GM21576 (cell line): Measurements from ENCODE around the gene ANKRD63.

Experiments used
- ATAC-seq: cut with Tn5 transposase; IDR thresholded peaks from one replicate; pipeline ENCODE4 v1.9.1; 2021; ENCODE audit warnings: mild to moderate bottlenecking, moderate library complexity; ENCODE audit not compliant: unreplicated experiment

Gene ANKRD63

DNA sequence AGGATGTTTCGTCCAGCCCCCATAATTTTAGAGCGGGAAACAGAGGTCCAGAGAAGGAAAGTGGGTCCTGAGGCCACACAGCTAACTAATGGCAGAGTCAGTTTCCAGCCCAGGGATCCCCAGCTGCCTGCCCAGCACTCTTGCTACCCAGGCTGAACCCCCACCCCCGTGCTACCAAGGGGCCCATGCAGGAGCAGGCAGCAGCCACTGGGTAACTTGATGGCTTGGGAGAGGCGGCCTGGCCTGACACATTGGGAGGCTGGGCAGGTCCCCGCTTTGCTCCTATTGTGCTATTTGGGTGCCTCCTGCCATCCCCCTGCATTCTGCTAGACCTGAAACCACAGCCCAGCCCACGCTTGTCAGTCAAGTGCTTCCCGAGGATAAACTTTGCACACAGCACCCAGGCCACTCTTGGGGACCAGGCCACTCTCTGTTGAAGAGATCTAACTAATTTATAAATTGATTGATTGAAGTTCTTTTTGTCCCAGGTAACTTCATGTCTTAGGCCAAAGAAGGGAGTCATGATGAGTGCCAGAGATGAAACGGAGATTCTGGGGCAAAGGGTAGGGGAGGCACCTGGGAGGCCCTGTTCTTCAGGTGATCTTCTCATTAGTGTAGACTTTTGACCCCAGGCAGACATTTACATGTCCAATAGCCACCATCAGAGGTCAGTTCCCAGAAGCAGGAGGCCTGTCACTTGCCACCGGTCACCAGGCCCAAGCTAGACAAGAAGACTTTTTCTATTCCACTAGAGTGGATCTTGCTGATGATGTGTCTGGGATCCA, 37.0 kb downstream of the ANKRD63 start:
- no peak for ATAC-seq

DNA sequence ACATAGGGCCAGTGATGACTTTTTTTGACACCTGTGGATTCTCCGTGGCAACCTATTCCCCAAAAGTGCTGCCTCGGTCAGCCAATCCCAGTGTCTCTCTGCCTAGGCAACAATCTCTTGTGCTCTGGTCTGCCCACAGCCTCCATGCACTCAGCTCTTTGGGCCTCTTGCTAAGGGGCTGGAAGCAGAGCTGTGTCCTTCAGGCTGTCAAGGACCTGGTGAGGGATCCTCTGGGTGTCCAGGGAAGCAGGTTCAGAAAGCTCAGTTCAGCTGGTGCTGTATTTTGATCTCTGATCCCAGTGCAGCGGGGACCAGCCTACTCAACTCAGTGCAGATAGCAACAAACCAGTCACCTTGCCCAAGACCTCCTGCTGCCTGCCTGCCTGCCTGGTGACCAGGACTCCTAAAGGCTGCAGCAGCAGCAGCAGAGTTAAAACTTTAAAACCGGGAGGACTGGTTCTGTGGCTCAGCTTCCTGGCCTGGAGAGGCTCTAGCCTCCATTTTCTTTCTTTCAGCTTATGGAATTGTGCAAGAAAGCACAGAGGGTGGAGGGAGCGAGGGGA, 37.8 kb downstream of the ANKRD63 start:
- ATAC-seq: no peak

DNA sequence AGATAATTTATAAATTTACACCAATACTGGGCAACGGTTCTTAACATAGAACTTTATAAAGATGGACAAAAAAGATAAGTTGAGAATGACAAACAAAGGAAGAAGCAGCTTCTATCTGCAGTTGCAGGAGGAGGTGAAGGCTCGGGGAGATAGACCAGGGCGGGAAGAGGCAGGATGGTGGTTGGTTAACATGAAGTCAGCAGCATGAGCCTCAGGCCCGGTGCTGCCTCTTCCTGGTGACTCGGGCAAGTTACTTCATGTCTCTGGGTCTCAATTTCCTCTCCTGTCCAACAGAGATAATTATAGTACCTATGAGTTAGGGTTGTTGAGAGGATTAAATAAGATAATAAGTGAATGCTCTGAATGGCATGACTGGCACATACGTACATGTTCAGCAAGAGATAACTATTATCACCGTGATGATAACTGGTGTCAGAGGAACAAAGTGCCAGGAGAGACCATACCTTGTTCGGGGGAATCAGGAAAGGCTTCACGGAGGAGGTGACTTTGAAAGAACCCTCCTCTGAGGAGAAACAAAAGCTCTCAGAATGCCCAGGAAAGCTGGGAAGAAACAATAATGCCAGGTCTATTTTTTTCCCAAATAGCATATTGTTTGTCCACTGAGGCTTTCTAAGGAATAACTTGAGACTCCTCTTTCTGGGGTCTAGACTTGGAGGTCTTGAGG, 39.6 kb downstream of the ANKRD63 start:
- no peak for ATAC-seq

DNA sequence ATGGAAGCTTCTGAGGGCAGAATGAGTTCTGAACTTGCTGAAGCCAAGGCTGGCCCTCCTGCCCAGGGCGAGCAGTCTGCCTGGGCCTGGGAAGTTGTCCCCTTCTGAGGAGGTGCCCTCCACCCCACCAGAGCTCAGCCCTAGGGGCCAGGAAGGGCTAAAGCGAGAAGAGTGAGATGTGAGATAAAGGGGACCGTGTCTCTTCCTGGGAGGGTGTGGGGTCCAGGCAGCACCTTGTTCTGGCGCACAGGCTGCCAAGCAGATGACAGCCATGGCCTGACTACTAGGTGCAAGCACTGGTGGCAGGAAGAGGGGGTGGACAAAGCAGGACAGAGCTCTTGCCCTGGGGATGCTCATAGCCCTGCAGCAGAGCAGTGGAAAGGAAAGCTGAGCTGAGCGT, 40.3 kb downstream of the ANKRD63 start:
- no peak for ATAC-seq

DNA sequence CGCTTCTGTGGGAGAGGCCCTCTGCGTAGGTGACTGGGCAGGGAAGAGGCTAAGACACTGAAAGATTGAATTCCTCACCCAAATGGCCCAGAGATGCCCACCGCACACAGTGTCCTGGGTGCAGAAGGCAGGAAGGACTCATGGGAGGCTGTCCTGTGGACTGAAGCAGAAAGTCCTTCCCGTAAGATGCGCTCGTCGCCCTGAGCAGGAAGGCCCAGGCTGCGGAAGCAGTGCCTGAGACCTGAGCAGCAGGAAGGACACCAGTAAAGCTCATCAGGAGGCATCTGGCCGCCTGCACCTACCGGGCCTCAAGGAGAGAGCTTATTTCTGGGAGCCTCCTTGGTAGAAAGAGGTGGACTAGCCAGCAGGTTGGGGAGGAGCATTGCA, 40.7 kb downstream of the ANKRD63 start:
- ATAC-seq: no peak

DNA sequence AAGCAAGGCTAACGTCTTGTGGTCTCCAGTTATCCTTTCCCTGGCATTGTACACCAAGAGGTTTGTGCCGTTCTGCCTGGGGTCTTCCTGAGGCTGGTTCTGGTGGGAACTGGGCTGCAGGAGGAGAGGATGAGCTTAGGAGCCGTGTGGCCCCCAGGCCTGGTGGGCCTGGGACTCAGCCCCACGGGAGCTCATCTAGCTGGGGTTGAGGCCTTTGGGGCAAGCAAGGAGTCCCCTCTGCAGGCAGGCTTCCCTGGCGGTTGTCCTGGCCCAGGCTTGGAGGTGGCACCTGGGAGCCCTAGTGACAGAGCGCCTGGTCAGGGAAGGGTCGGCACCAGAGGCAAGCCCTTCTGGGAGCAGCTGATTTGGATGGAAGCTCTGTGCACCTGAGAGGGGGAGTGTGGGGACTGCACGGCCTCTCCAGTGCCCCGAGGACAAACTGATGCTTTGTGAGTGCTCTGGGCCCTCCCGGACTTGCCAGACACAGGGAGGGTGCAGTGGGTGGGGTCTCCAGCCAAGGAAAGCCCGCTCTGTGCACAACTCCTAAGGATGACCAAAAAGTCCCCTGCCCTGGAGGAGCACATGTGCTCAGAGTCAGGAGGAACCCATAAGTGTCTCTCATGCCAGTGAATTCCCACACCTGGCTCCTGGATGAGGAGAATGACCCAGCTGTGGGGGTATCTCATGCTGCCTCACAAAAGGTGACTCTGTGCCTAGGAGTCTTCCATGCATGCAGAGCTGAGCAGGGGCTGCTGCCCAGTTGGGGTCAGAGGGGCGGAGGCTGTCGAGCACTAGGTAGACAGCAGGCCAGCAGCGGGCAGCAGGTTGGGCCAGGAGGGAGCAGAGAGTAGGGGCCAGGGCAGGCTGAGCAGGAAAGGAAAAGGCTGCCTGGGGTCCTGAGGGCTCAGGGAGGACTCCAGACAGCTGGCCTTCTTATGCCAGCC, 41.3 kb downstream of the ANKRD63 start:
- ATAC-seq: no peak

DNA sequence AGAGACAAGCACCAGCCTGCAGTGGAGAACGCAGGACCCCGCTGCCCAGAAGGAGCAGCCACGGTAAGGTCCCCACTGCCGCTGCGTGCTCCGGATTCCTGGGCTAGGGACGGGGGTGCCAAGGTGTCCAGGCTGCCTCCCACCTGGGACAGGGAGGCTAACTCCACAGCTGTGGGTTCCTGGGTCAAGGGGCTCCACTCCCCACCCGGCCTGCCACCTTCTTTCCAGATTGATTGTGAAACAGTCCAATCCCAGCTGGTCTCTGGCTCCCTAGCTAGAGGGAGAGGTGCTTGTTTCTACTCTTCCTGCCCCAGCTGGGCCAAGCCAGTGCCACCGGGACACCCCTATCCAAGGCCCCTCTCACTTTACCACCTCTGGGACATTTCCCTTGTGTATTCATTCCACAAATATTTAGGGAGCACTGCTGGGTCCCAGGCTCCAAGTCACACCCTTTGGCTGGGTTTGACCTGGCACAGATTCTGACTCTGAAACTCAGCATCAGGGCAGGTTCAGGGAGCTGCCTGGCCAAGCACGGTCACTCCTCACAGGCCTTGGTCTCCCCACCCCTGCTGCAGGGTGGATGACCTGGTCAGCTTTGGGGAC, 42.1 kb downstream of the ANKRD63 start:
- ATAC-seq: no peak

DNA sequence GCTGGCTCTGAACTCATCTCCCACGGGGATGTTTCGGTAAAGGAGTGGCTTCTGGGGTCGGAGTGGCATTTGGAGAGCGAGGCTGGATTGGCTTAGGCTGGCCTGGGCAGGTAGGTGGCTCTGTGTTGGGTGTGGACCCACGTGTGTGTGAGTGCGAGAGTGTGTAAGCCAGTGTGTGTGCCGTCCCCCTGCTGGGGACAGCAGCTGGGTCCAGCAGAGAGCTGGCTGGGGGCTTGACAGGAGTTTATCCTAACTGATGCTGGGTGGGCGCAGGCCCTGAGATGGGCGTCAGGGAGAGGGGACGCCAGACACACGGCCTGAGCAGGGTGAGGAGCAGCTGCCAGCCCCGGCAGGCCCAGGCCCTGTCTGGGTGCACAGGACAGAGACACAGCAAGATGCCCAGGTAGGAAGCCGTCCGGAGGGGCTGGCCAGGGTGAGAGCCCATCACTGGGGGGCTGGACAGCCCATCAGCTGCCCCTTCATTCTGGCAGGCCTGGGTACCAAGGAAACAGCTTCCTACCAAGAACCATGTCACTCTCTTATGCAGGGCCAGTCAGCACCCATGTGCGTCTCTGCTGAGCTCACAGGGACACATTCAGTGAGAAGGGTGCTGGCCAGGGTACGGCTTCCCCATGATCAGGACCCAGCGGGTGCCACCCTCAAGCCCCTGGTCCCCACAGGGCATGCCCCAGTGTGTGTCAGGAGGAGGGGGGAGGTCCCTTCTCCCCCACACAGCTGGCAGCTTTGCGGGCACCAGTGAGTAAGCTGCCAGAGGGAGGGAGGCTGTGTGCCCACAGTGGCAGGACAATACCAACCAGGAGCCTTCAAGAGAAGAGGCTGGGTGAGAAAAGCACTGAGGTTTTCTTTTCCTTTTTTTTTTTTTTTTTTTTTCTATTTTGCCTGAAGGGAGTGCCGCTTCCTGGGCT, 42.9 kb downstream of the ANKRD63 start:
- ATAC-seq: no peak

DNA sequence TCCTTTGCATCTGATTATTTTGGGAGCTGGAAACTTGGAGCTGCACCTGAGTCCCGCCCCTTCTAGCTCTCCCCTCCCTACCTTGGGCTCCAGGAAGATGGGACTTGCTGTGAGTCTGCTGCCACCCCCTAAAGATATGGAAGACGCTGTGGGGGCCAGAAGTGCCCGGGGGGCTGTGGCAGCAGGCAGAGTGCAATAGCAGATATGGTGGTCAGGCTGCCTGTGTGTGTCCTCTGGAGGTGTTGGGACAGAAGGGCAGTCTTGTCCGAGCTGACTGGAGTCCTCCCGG, 43.5 kb downstream of the ANKRD63 start:
- ATAC-seq: no peak

DNA sequence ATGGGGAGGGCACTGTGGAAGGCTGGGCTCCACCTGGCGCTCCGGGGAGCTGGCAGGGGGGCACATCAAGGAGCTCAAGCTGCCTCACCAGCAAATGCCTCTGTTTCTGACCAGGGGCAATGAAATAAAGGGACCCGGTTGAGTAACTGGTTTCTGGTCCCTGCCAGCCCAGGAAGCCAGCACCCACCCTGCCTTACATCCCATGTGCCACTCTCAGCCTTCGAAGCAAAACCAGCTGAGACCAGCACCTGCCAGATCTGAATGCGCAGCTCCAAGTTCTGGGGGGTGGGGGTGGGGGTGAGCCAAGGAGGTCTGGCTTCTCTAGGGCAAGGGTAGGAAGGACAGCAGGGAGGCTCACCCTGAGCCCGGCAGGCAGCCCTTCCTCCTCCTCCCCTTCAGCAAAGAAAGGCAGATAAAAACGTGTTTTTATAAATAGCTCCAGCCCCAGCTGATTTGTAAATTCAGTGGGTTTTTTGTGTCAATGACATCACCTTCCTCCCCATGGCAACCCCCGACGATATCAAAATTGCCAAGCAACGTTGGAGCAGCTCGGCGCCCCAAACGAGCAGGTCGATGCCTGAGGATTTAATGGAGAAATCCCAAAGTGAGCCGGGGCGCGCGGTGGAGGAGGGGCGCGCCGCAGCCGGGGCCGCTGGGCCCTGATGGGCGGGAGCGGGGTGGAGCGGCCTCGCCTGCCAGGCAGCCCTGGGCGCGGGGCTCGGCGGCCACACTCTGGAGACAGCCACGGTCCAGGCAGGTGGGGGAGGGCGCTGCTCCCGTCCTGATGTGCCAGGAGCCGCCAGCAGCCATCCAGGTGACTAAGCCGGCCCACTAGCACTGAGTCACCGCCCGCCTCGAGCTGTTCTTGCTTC, 44.1 kb downstream of the ANKRD63 start, which contains the start of gene PAK6:
PAK6 (plus strand) TSS at position 532 of the 872 bp plus-strand sequence. CDS start 25,723 bp downstream, outside the sequence.
- ATAC-seq: no peak

DNA sequence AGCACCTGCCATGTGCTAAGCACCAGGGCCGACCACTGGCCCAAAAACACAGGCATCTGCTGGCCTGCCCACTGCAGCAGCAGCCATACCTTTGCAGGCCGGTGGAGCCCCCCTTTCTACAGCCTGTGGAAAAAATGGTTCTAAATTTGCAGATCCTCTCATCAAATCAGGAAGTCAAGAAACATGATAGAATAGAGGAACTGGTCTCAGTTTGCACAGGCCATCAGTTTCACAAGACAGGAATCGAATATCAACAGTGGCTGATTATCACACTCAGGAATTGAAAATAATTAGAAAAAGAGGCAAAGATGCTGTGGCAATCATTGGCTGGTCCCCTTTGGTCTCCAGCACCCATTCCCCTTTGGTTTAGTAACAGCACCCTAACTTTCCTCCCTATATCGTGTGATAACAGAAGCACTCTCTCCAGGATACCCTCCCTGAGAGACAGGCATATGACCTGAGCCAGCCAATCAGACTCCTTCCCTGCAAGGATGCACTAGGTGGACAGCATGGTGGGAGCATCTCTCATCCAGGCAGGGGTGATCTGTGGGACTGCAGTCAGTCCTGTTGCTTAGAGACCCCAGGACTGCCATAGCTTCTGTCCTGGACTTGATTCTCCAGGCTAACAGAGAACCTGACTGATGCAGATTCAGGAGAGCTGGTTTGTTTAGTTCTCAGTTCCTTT, 47.5 kb downstream of the ANKRD63 start:
- ATAC-seq: no peak

DNA sequence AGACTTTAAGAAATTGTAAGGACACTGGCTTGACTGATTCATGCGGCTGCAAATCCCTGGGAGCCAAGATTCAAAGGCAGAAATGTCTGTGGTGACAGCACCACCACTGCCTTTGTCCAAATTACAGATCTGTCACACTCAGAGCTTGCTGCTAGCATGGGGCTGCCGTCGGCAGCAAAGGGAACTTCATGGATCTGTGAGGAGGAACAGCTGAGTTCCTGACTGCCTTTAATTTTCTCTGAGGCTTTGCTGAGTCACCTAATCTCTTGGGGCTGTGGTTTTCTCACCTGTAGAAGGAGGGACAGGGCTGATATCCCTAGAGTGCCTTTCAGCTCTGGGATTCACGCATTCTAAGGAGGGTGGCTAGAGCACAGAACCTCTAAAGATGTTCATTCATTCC, 48.1 kb downstream of the ANKRD63 start:
- ATAC-seq: no peak

DNA sequence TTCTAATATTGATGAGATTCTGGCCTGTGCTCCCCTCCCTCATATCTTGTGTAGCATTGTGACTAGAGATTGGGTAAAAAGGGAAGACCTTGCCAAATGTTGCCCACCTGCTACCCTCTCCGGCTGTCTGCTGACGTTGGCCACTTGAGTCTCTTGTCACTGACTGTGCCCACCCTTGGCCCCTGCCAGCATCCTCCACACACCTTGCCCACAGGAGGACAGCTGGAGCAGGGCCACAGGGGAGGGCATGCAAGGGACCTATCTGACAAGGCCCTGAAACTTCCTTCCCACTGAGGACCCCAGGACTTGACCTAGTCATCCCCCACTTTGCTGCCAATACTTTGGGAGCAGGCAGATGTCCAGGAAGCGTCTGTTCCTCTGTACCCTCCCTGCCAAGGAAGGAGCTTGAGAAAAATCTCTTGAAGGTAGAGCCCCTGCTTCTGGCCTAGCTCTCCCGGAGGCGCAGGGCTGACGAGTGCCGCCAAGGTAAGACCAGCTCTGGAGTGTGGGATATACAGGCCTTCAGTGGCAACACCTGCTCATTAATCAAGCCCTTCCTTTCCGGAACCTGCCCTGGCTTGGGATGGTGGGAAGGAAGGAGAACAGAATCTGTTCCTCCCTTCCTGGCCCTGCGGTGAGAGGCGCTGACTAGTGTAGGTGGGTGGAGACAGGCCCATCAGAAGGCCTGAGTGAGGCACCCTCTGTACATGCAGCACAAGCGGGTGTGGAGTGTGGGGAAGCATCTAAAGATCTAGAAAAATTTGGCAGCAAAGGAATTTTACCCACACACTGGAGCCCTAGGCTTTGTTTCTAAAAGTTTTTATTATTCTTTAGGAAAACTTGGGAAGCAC, 48.9 kb downstream of the ANKRD63 start:
- no peak for ATAC-seq

DNA sequence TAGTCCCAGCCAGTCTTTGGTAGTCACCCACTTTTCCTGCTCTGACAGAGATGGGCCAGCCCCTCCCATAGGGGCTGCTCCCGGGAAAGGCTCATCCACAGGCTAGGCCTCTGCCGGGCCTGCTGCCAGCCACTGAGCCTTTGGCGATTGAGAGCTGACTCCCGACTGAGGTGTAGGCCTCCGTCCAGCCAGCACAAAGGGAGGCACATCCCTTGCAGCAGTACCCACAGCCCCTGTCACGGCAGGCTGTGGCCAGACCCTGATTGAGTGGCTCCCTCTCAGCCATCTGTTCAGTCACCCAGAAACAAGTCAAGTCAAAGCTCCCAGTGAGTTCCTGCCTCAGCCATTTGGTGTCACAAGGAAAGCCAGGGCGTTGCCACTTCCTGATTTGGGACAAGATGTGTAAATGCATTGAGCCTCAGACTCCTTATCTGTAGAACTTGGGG, 50.2 kb downstream of the ANKRD63 start:
- ATAC-seq: no peak
